OCI-LY7 (cell line): ENCODE measurements around the gene HNRNPD.

Experiments
- CTCF ChIP-seq: fragments of 200-600 bp; sonication (generic); conservative IDR thresholded peaks from 2 replicates; pipeline ENCODE4 v1.5.1; 2014; ENCODE audit warnings: mild to moderate bottlenecking, antibody characterized with exemption, low read length, moderate library complexity, mixed read lengths
- EZH2phosphoT487 ChIP-seq: fragments of 200-600 bp; sonication (generic); IDR thresholded peaks from 2 replicates; pipeline ENCODE4 v1.6.1; 2018; ENCODE audit warnings: low read depth, borderline replicate concordance, mild to moderate bottlenecking, mixed run types, antibody characterized with exemption, low read length, moderate library complexity, mixed read lengths

DNA sequence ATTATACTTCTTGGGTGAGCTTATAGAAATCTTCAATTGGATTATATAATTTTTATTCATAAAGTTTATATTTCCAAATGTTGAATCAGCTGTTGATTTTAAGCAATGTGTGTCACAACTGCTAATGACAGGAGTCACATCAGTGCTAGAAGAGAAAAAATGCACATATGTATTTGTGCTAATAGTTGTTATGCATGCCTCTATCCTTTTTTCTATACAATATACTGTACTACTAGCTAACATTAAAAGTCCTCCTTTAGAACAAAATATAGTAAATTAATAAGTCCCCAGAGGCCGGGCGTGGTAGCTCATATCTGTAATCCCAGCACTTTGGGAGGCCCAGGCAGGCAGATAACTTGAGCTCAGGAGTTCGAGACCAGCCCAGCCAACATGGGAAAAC, 23.7 kb upstream of the HNRNPD start:
- TF ChIP-seq CTCF (no peak), EZH2phosphoT487 (no peak)
